ENCODE data around the gene APBB1IP.

GRCh38 chr10:26410356-26410755 lies 27.8 kb upstream of the APBB1IP start:
- TF ChIP-seq CTCF (IDR thresholded peaks at IDR 0.05) (no peak), POLR2A (IDR thresholded peaks at IDR 0.05) (no peak)

Measured in heart left ventricle (tissue), 13 donors.